HEK293 (cell line): ENCODE data around the gene METRNL.

Experiments used
- CTCF ChIA-PET: fragments of 350-600 bp; formaldehyde crosslinking; extraction: SDS; loops from one replicate; lab custom pipeline; 2021; ENCODE audit warnings: antibody characterized with exemption; lab: Yijun Ruan, JAX
- POLR2A ChIA-PET: fragments of 300-600 bp; formaldehyde crosslinking; extraction: SDS; loops from one replicate; lab custom pipeline; 2020; ENCODE audit warnings: antibody characterized with exemption, inconsistent platforms; lab: Yijun Ruan, JAX
- H3K27ac ChIP-seq: fragments of 200-500 bp; sonication (Bioruptor generic); 2 replicates; pipeline ENCODE4 v1.5.1; 2014; ENCODE audit warnings: low read depth, low read length, control low read depth, inconsistent platforms; ENCODE audit errors: extremely low read depth
- H3K36me3 ChIP-seq, 2 experiments: fragments of 200-500 bp in 1 of 2; sonication (Bioruptor generic) in 1 of 2; 1 replicate in 1 of 2; 2 replicates in 1 of 2; pipeline ENCODE4 v1.5.1; 2014 to 2017; ENCODE audit warnings: inconsistent platforms in 2 of 2, low read length in 2 of 2; ENCODE audit not compliant: control insufficient read depth in 2 of 2, insufficient read depth in 1 of 2
- H3K4me1 ChIP-seq: fragments of 200-500 bp; sonication (Bioruptor generic); 2 replicates; pipeline ENCODE4 v1.5.1; 2014; ENCODE audit warnings: mild to moderate bottlenecking, low read length, inconsistent platforms; ENCODE audit not compliant: control insufficient read depth, insufficient read depth
- H3K4me3 ChIP-seq: 2 replicates; pipeline ENCODE4 v1.5.1; 2011; ENCODE audit warnings: low read depth, mild to moderate bottlenecking, control low read depth, low read length, moderate library complexity
- H3K9me3 ChIP-seq: fragments of 200-500 bp; sonication (Bioruptor generic); 2 replicates; pipeline ENCODE4 v1.5.1; 2014; ENCODE audit warnings: low read depth, low read length, inconsistent platforms; ENCODE audit not compliant: control insufficient read depth, insufficient read depth
- AEBP2 ChIP-seq: fragments of 450-650 bp; formaldehyde crosslinking; IDR thresholded peaks from 2 replicates; pipeline ENCODE4 v1.5.1; 2016; ENCODE audit warnings: missing biosample characterization, missing genetic modification characterization, borderline replicate concordance
- TCF7L2 ChIP-seq: IDR thresholded peaks from 2 replicates; pipeline ENCODE4 v1.6.1; 2011; ENCODE audit warnings: low read depth, mild to moderate bottlenecking, inconsistent platforms, low read length, moderate library complexity, borderline replicate concordance
- YY2 ChIP-seq: fragments of 450-650 bp; formaldehyde crosslinking; IDR thresholded peaks from 2 replicates; pipeline ENCODE4 v1.5.1; 2016; ENCODE audit warnings: missing biosample characterization, missing genetic modification characterization
- ZBTB17 ChIP-seq: fragments of 450-650 bp; formaldehyde crosslinking; IDR thresholded peaks from 2 replicates; pipeline ENCODE4 v1.5.1; 2016; ENCODE audit warnings: missing biosample characterization, missing genetic modification characterization
- ZBTB49 ChIP-seq: fragments of 450-650 bp; formaldehyde crosslinking; IDR thresholded peaks from 2 replicates; pipeline ENCODE4 v1.5.1; 2016; ENCODE audit warnings: missing biosample characterization, missing genetic modification characterization, low read depth
- ZFHX2 ChIP-seq: fragments of 450-650 bp; formaldehyde crosslinking; conservative IDR thresholded peaks from 2 replicates; pipeline ENCODE4 v1.5.1; 2016; ENCODE audit warnings: missing biosample characterization, missing genetic modification characterization
- ZFP37 ChIP-seq: fragments of 450-650 bp; formaldehyde crosslinking; IDR thresholded peaks from 2 replicates; pipeline ENCODE4 v1.5.1; 2016; ENCODE audit warnings: missing biosample characterization, missing genetic modification characterization
- ZNF138 ChIP-seq: fragments of 450-650 bp; formaldehyde crosslinking; IDR thresholded peaks from 2 replicates; pipeline ENCODE4 v1.5.1; 2016; ENCODE audit warnings: missing biosample characterization, missing genetic modification characterization, borderline replicate concordance
- ZNF148 ChIP-seq: fragments of 450-650 bp; formaldehyde crosslinking; IDR thresholded peaks from 2 replicates; pipeline ENCODE4 v1.5.0; 2017; ENCODE audit warnings: missing biosample characterization, missing genetic modification characterization, borderline replicate concordance
- ZNF184 ChIP-seq: fragments of 450-650 bp; IDR thresholded peaks from 2 replicates; pipeline ENCODE4 v1.5.1; 2018; ENCODE audit warnings: missing biosample characterization, mild to moderate bottlenecking, missing genetic modification characterization
- ZNF19 ChIP-seq: fragments of 450-650 bp; formaldehyde crosslinking; IDR thresholded peaks from 2 replicates; pipeline ENCODE4; 2016; ENCODE audit warnings: missing biosample characterization, missing genetic modification characterization, low read depth
- ZNF221 ChIP-seq: fragments of 450-650 bp; formaldehyde crosslinking; IDR thresholded peaks from 2 replicates; pipeline ENCODE4 v1.5.1; 2017; ENCODE audit warnings: missing biosample characterization, missing genetic modification characterization, borderline replicate concordance
- ZNF266 ChIP-seq: fragments of 450-650 bp; formaldehyde crosslinking; IDR thresholded peaks from 2 replicates; pipeline ENCODE4 v1.5.1; 2016; ENCODE audit warnings: missing biosample characterization, missing genetic modification characterization, low read depth
- ZNF274 ChIP-seq, 2 experiments: fragments of 200-500 bp in 1 of 2; fragments of 450-650 bp in 1 of 2; sonication (Bioruptor generic) in 1 of 2; formaldehyde crosslinking in 1 of 2; IDR thresholded peaks; 2 replicates each; pipeline versions ENCODE4 v1.5.1 to v1.6.1; 2014 to 2016; ENCODE audit warnings: borderline replicate concordance in 1 of 2, inconsistent platforms in 1 of 2, low read length in 1 of 2, missing biosample characterization in 1 of 2, missing genetic modification characterization in 1 of 2
- ZNF292 ChIP-seq: fragments of 450-650 bp; formaldehyde crosslinking; IDR thresholded peaks from 2 replicates; pipeline ENCODE4 v1.5.1; 2016; ENCODE audit warnings: low read depth, missing biosample characterization, missing genetic modification characterization, borderline replicate concordance
- ZNF404 ChIP-seq: fragments of 450-650 bp; formaldehyde crosslinking; IDR thresholded peaks from 2 replicates; pipeline ENCODE4 v1.5.1; 2017; ENCODE audit warnings: missing biosample characterization, missing genetic modification characterization
- ZNF449 ChIP-seq: fragments of 450-650 bp; formaldehyde crosslinking; IDR thresholded peaks from 2 replicates; pipeline ENCODE4 v1.5.1; 2017; ENCODE audit warnings: missing biosample characterization, mild to moderate bottlenecking, missing genetic modification characterization, moderate library complexity
- ZNF747 ChIP-seq: fragments of 450-650 bp; formaldehyde crosslinking; IDR thresholded peaks from 2 replicates; pipeline ENCODE4 v1.5.1; 2016; ENCODE audit warnings: missing biosample characterization, missing genetic modification characterization
- ZSCAN4 ChIP-seq: fragments of 450-650 bp; formaldehyde crosslinking; IDR thresholded peaks from 2 replicates; pipeline ENCODE4 v1.5.1; 2017; ENCODE audit warnings: missing biosample characterization, missing genetic modification characterization
- ZSCAN5A ChIP-seq: fragments of 450-650 bp; formaldehyde crosslinking; IDR thresholded peaks from 2 replicates; pipeline ENCODE4 v1.5.1; 2016; ENCODE audit warnings: missing biosample characterization, missing genetic modification characterization

The METRNL gene

GRCh38 chr17:83032781-83033180, 46.6 kb upstream of the METRNL start:
- no peaks in the 10 kb centered on the region for H3K4me1 ChIP-seq
- TF ChIP-seq ZNF449 (tag by site-specific recombination): no peak
- no peak for TF ChIP-seq ZBTB49 (tag by site-specific recombination)
- TF ChIP-seq ZNF184: no peak
- TF ChIP-seq ZNF19: no peak
- H3K4me3 ChIP-seq: no peak overlapping the region
- peaks cover 0 to 16% of the 10 kb centered on the region in 2 experiments; a peak in 1 of 3 replicates for H3K36me3 ChIP-seq
- H3K27ac ChIP-seq: no peak overlapping the region
- H3K9me3 ChIP-seq: no peaks in the 10 kb centered on the region
- CTCF ChIA-PET: interaction anchor here (0.7 kb wide), 1 partner anchor 241 kb away, joined by 5 read pairs; no protein-coding TSS in a partner anchor
- POLR2A ChIA-PET: no interaction called here

- Histone ChIP-seq H3K9me3 (no peaks in the 10 kb centered on the region), H3K4me3 (no peak overlapping the region), H3K4me1 (no peaks in the 10 kb centered on the region), H3K27ac (no peak overlapping the region), H3K36me3 (peaks cover 0 to 16% of the 10 kb centered on the region in 2 experiments; a peak in 1 of 3 replicates)
- POLR2A ChIA-PET: no interaction called here
- CTCF ChIA-PET: interaction anchor here (0.9 to 1.6 kb wide), 2 partner anchors 17 to 260 kb away, joined by 3 to 5 read pairs; no protein-coding TSS in a partner anchor
- no peak for TF ChIP-seq YY2
- no peak for TF ChIP-seq ZNF292 (tag by site-specific recombination)
- TF ChIP-seq ZFP37: no peak
- no peak for TF ChIP-seq ZNF19
- TF ChIP-seq ZSCAN4 (tag by site-specific recombination): no peak
- TF ChIP-seq ZNF266 (tag by site-specific recombination): no peak
- TF ChIP-seq ZNF404 (tag by site-specific recombination): no peak
- TF ChIP-seq AEBP2 (tag by site-specific recombination): no peak
- no peak for TF ChIP-seq ZNF138 (tag by site-specific recombination)
Observed at GRCh38 chr17:83034525-83034924, 44.9 kb upstream of the METRNL start.

GRCh38 chr17:83035722-83036121, 43.7 kb upstream of the METRNL start:
- no peaks in the 10 kb centered on the region for H3K9me3 ChIP-seq
- no peak for TF ChIP-seq ZFHX2 (tag by site-specific recombination)
- TF ChIP-seq ZNF221 (tag by site-specific recombination): no peak
- no peak for TF ChIP-seq ZBTB17 (tag by site-specific recombination)
- TF ChIP-seq ZSCAN5A (tag by site-specific recombination): no peak
- no peak for TF ChIP-seq TCF7L2
- no peak for TF ChIP-seq ZNF148 (tag by site-specific recombination)
- no peak for TF ChIP-seq ZNF274 (IDR thresholded peaks at IDR 0.05; ENCODE audit: low read length)
- no peak for TF ChIP-seq ZNF274 (tag by site-specific recombination; IDR thresholded peaks at IDR 0.05; ENCODE audit: borderline replicate concordance)
- TF ChIP-seq ZNF747 (tag by site-specific recombination): no peak
- H3K4me1 ChIP-seq: no peaks in the 10 kb centered on the region
- H3K36me3 ChIP-seq: peaks cover 0 to 16% of the 10 kb centered on the region in 2 experiments; a peak in 1 of 3 replicates
- H3K27ac ChIP-seq: no peak overlapping the region
- ChIA-PET CTCF (no interaction called here), POLR2A (no interaction called here)
- no peak overlapping the region for H3K4me3 ChIP-seq
